GM12892 (cell line): ENCODE data around the gene ARL2BP.

Experiments used
- DNase-seq: peaks from one replicate; pipeline ENCODE4 v3.0.0; 2011; ENCODE audit not compliant: insufficient read length
- FAIRE-seq: peaks from 2 replicates; lab custom pipeline; 2011; peaks lifted over from hg19 to GRCh38; lab: Jason Lieb, UNC
- POLR2A ChIP-seq: IDR thresholded peaks from 2 replicates; pipeline ENCODE4 v1.6.1; 2011; ENCODE audit warnings: low read depth, low read length, control low read depth
- POLR2AphosphoS5 ChIP-seq: IDR thresholded peaks from 2 replicates; pipeline ENCODE4 v1.6.1; 2011; ENCODE audit warnings: low read depth, low read length, control low read depth
- TAF1 ChIP-seq: IDR thresholded peaks from 2 replicates; pipeline ENCODE4 v1.6.1; 2011; ENCODE audit warnings: low read depth, mild to moderate bottlenecking, control low read depth, low read length, borderline replicate concordance

ARL2BP gene

GRCh38 chr16:57299719-57300386, 54.8 kb downstream of the ARL2BP start:
- peak; percentile 60 for DNase-seq
- TF ChIP-seq POLR2A, result no peak
- no peak for TF ChIP-seq POLR2AphosphoS5
- TF ChIP-seq TAF1, result no peak
- peak; percentile 78 for FAIRE-seq

GRCh38 chr16:57300387-57301125, 55.5 kb downstream of the ARL2BP start:
- TF ChIP-seq POLR2A (no peak), POLR2AphosphoS5 (no peak), TAF1 (no peak)
- DNase-seq (peak; percentile 77), FAIRE-seq (peak; percentile 98)

- no peak for DNase-seq
- no peak for FAIRE-seq
- TF ChIP-seq POLR2AphosphoS5, result no peak
- TF ChIP-seq TAF1, result no peak
- TF ChIP-seq POLR2A, result no peak
These were observed 56.2 kb downstream of the ARL2BP start for GRCh38 chr16:57301126-57301817.
